Activated CD4-positive, alpha-beta T cell treated with anti-CD3 and anti-CD28 coated beads, Interleukin-2, Interleukin-4, amounts not matched to agents 100 ng/mL and 50 ng/mL, durations not matched to agents 16 hours and 8 hours (primary cell): ENCODE data around the gene TMUB2.
A peak's percentile ranks its signal among the peaks of the same experiment; 100 is the strongest.
"Not testable (repeated sequence)": the region's sequence is repeated elsewhere in the genome, so short reads cannot be mapped to it uniquely, and the experiment has no call there.

Experiments
- DNase-seq: peaks from one replicate; pipeline ENCODE4 v3.0.0-alpha.2; 2020; ENCODE audit warnings: low spot score

Gene TMUB2

GRCh38 chr17:44186307-44187130 is at the start of gene TMUB2:
Gene TMUB2, plus strand, starts transcription at chr17:44186972. Its CDS starts 737 bp downstream, at chr17:44187709.
- DNase-seq: peak; percentile 100

- DNase-seq: peak; percentile 66
Observed at GRCh38 chr17:44137891-44138709, 48.7 kb upstream of the TMUB2 start.

- DNase-seq: not testable (repeated sequence)
Observed at GRCh38 chr17:44143921-44144320, 42.9 kb upstream of the TMUB2 start.

DNA sequence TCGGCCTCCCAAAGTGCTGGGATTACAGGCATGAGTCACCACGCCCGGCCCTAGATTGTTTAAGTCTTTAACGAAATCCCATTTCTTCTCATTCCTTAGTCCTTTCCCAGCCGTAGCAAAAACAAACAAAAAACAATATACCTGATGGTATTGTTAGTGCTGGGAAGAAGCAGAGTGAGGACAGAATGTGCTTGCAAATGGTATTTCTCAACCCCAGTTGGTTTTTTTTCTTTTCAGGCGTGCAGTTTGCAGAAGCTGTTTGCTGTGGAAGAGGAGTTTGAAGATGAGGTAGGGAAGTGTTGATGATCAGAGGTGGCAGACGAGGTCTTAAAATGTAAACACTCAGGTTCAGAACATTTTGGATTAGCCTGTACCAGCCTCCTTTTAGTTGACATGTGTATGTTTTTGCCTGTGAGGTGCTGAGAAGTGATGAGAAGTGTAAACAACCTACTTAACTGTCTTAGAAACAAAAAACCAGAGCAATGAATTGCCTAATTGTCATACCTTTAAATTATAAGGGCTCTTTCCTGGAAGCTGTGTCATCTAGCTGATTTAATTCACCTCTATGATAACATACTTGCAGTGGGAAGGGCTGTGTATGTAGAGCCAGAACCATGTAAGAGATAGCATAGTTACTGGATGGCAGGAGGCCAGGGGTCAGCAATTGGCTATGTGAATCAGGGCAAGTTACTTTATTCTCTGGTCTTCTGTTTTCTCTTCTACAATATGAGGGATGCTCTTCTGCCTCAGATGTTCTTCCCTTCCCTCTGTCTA is 41.6 kb upstream of the TMUB2 start:
- DNase-seq: no peak

- DNase-seq: no peak
Observed at GRCh38 chr17:44146375-44147346, 40.1 kb upstream of the TMUB2 start.

- no peak for DNase-seq
Observed at GRCh38 chr17:44147812-44148211, 39.0 kb upstream of the TMUB2 start.

DNA sequence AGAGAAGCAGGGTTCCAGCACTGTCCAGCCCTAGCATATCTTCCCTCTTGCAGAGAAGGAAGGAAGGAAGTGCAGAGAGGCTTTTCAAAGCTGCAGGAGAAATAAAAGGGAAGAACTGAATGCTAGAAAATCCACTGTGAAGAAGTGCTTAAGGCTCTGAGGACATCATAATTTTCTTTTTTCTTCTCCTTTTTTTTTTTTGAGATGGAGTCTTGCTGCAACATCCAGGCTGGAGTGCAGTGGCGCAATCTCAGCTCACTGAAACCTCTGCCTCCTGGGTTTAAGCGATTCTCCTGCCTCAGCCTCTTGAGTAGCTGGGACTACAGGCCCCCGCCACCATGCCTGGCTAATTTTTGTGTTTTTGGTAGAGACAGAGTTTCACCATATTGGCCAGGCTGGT is 37.7 kb upstream of the TMUB2 start:
- DNase-seq: not testable (repeated sequence)

- no peak for DNase-seq
Observed at GRCh38 chr17:44149750-44150329, 36.9 kb upstream of the TMUB2 start.

- DNase-seq: no peak
Observed at GRCh38 chr17:44152875-44153274, 33.9 kb upstream of the TMUB2 start.

- no peak for DNase-seq
Observed at GRCh38 chr17:44155488-44155887, 31.3 kb upstream of the TMUB2 start.

- DNase-seq: peak; percentile 59
Observed at GRCh38 chr17:44159519-44160210, 27.1 kb upstream of the TMUB2 start.

- DNase-seq: no peak
Observed at GRCh38 chr17:44164476-44164875, 22.3 kb upstream of the TMUB2 start.

DNA sequence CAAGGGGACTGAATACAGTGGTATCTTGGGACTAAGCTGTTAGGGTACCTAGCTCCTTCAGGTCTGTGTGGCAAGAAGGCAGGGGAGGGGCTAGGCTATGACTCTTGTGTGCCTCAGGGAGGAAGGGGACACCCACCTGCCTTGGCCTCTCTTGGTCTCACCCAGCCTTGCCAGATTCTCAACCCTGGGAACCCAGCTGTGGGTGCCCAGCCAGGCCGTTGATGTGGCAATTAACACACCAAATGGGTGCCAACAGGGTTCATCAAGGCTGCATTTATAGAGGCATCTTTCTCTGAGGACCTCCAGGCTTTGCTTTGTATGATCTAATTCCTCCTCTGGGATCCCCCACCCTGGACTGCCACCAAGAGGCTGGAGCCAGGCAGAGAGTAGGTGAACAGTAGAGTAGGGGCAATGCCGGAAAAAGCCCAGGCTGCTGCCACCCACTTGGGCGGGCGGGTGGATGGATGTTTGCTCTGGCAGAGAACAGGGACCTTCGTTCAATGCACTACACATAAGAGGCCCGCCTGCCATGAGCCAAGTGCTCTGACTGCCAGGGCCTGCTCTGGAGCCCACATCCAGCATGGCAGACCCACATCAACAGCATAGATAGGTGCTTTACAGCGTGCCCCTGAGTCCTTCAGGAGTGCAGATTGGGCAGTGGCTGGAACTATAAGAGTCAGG is 19.5 kb upstream of the TMUB2 start:
- no peak for DNase-seq

DNA sequence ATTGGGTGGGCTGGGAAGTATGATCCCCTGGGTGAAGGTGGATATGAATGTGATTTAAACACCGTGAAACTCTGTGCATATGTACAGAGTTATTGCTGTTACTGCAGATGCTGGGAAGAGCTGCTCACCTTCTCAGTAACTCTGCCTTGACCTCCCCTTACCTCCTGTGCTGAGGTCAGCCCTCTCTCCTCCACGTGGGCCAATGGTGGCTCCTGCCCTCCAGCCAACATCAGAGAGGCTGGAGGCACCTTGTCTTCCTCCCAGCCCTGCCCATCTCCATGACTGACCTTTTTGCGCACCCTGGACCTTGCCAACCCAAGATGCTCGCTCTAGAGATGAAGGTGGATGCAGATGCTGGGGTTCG is 16.7 kb upstream of the TMUB2 start:
- DNase-seq: no peak

DNA sequence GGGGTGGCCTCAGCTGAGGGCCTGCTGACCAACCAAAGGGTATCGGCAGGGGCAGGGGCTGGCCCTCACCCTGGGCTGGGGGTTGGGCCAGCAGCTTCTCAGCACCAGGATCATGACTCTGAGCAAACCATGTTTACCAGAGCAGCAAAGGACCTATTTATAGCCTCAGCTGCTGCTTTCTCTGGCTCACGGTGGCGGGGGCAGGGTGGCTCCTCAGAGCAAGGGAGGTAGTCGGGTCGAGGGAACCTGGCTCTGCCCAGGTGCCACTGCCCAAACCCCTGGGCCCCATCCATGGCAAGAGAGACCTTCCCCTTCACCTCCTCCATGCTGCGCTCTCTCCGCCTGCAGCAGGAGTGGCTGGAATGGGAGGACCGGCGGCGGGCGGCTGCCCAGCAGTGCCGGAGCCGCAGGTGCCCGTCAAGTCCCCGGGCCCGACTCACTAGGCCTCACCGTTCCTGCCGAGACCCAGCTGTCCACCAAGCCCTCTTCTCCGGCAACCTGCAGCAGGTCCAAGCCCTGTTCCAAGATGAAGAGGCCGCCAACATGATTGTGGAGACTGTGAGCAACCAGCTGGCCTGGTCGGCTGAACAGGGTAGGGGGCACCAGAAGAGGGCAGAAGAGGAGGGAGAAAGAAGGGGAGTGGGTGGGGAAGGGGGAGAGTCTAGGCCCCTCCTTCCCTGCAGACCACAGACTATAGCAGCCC is 16.1 kb upstream of the TMUB2 start, which contains the start of gene ASB16:
TSS of gene ASB16 (plus strand) at position 206 of the 703 bp plus-strand sequence. CDS start at position 292, 86 bp downstream.
- no peak for DNase-seq

- DNase-seq: no peak
Observed at GRCh38 chr17:44171931-44172455, 14.8 kb upstream of the TMUB2 start.

GRCh38 chr17:44174427-44174826 is 12.3 kb upstream of the TMUB2 start:
- no peak for DNase-seq

GRCh38 chr17:44176257-44176656 is 10.5 kb upstream of the TMUB2 start:
- DNase-seq: peak; percentile 21
